ENCODE results near the gene IFNK. TPM values are rescaled to one million over a fixed set of nuclear protein-coding genes. Genes with fewer than 3 reads are reported as not detected.

The IFNK gene
- total RNA-seq, 1 donor from 2014 or later: not detected

DNA sequence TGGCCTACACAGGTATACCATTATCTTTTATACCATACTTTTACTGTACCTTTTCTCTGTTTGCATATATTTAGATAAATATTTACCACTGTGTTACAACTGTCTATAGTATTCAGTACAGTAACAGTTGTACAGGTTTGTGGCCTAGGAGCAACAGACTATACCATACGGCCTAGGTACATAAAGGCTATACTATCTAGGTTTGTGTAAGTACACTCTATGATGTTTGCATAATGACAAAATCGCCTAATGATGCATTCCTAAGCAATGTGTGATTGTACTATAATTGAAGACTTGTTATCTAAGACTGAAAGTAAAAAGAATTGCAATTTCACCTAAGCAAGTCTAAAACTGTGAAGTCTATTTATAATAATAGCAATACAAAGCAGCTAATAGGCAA is 45.3 kb downstream of the IFNK start:
- no peak for DNase-seq (ENCODE audit: low read depth)
- no peak overlapping the region for H3K4me3 ChIP-seq (ENCODE audit: low read depth, low read length)
- no peak for TF ChIP-seq CTCF (conservative IDR thresholded peaks at IDR 0.05; ENCODE audit: low read depth, low read length)

DNA sequence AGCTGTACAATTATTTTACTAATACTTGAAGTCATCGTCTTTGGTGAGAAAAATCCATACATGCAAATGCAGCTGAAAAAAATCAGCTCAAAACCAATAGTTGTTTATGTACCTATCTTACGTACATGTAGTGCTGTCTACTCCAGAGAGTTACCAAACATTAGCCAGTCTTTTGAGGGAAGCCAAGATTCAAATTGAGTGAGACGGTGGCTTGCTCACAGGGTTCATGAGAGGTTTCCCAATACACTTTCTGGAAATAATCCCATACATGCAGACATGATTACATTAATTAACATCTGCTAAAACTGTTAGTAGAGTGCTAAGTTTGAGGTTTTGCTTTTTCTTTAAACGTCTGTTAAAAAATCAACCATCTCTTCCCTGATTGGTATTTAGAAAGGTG is 46.9 kb downstream of the IFNK start:
- DNase-seq (ENCODE audit: low read depth): no peak
- no peak for TF ChIP-seq CTCF (conservative IDR thresholded peaks at IDR 0.05; ENCODE audit: low read depth, low read length)
- no peak overlapping the region for H3K4me3 ChIP-seq (ENCODE audit: low read depth, low read length)

DNA sequence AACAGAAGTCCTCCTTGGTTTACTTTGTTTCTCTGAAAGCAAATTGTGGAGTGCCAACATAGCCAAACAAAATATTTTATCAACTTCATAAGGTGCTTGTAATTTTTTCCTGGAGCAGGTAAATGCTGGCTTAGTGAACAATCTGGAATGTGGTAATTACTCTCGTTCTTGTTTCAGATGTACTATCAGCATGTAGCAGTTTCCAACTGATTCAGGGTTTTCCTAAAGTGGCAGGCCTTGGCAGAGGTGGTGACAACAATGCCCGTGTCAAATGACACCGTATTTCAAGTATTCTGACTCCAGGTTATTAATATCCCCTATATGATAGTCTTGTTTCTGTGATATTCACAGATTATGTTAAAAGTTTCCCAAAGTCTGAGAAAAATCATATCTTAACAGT is 48.0 kb downstream of the IFNK start:
- no peak for DNase-seq (ENCODE audit: low read depth)
- no peak for TF ChIP-seq CTCF (conservative IDR thresholded peaks at IDR 0.05; ENCODE audit: low read depth, low read length)
- H3K4me3 ChIP-seq (ENCODE audit: low read depth, low read length): peak overlapping the region; percentile 92

GRCh38 chr9:27572566-27572917 is 48.5 kb downstream of the IFNK start:
- DNase-seq (ENCODE audit: low read depth): no peak
- peak overlapping the region; percentile 92 for H3K4me3 ChIP-seq (ENCODE audit: low read depth, low read length)
- TF ChIP-seq CTCF (conservative IDR thresholded peaks at IDR 0.05; ENCODE audit: low read depth, low read length): no peak

GRCh38 chr9:27572918-27573633 is 49.0 kb downstream of the IFNK start, which contains the start of gene C9orf72:
Gene C9orf72, minus strand, starts transcription at chr9:27573481. Its CDS starts 6,361 bp downstream, at chr9:27567120.
- no peak for DNase-seq (ENCODE audit: low read depth)
- H3K4me3 ChIP-seq (ENCODE audit: low read depth, low read length): peak within 1 kb of the TSS; percentile 92
- no peak for TF ChIP-seq CTCF (conservative IDR thresholded peaks at IDR 0.05; ENCODE audit: low read depth, low read length)

DNA sequence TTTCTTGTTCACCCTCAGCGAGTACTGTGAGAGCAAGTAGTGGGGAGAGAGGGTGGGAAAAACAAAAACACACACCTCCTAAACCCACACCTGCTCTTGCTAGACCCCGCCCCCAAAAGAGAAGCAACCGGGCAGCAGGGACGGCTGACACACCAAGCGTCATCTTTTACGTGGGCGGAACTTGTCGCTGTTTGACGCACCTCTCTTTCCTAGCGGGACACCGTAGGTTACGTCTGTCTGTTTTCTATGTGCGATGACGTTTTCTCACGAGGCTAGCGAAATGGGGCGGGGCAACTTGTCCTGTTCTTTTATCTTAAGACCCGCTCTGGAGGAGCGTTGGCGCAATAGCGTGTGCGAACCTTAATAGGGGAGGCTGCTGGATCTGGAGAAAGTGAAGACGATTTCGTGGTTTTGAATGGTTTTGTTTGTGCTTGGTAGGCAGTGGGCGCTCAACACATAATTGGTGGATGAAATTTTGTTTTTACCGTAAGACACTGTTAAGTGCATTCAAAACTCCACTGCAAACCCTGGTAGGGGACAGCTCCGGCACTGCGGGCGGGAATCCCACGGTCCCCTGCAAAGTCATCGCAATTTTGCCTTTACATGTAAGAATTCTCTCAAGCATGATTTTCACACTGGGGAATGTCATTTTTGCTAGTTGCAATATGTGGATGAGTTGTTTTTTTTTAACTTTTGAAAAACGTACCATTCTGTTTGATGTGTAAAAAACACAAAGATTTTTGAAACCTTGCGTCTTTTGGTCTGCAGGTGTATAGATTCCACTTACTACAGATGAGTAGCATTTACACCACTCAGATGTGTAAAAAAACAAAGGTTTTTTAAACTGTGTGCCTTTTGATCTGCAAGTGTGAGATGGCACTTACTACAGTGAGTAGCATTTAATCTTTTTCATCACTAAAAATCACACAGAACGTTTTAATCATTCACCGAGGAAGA is 49.8 kb downstream of the IFNK start:
- no peak for TF ChIP-seq CTCF (conservative IDR thresholded peaks at IDR 0.05; ENCODE audit: low read depth, low read length)
- DNase-seq (ENCODE audit: low read depth): peak; percentile 99
- peak overlapping the region; percentile 92 for H3K4me3 ChIP-seq (ENCODE audit: low read depth, low read length)

Other genes starting within 250 kb of the IFNK start
- not detected in 2 replicates for gene EQTN, start 227.1 kb upstream of the IFNK start, total RNA-seq
- gene MOB3B, start 5.5 kb downstream of the IFNK start, total RNA-seq: 2.3 and 2.9 TPM in 2 replicates
- 5.0 and 9.4 TPM in 2 replicates for gene C9orf72, start 49.2 kb downstream of the IFNK start, total RNA-seq

All from epithelial cell of proximal tubule (primary cell).